Fibroblast of skin of right biceps (primary cell): ENCODE measurements around the gene LRRC3.
A peak's percentile ranks its signal among the peaks of the same experiment; 100 is the strongest.
"Not testable (repeated sequence)": the region's sequence is repeated elsewhere in the genome, so short reads cannot be mapped to it uniquely, and the experiment has no call there.

ENCODE experiments used
- DNase-seq: peaks from one replicate; pipeline ENCODE4 v3.0.0-alpha.2; 2013

LRRC3 gene

GRCh38 chr21:44498280-44499210 lies 43.2 kb downstream of the LRRC3 start:
- DNase-seq, result no peak

DNA sequence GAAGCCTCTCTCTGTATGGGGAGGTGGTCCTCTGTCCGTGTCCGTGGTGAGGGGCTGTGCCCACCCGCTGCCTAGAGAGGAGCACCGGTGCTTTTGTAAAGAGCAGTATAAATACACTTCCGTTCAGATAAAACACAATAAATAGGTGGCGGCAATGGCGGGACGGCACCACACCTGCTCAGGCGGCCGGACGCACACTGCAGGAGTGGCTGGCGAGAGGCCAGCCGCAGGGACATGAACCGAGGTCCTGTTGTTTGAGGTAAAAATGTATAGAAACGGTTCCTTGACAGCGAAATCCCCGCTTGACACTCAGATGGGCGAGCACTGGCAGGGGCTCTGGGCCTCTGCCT lies 43.9 kb downstream of the LRRC3 start:
- no peak for DNase-seq

- no peak for DNase-seq
Observed at GRCh38 chr21:44499631-44500030, 44.3 kb downstream of the LRRC3 start.

- DNase-seq, result no peak
Observed at GRCh38 chr21:44500111-44500510, 44.8 kb downstream of the LRRC3 start.

GRCh38 chr21:44502171-44502958 lies 47.1 kb downstream of the LRRC3 start:
- DNase-seq, result no peak

DNA sequence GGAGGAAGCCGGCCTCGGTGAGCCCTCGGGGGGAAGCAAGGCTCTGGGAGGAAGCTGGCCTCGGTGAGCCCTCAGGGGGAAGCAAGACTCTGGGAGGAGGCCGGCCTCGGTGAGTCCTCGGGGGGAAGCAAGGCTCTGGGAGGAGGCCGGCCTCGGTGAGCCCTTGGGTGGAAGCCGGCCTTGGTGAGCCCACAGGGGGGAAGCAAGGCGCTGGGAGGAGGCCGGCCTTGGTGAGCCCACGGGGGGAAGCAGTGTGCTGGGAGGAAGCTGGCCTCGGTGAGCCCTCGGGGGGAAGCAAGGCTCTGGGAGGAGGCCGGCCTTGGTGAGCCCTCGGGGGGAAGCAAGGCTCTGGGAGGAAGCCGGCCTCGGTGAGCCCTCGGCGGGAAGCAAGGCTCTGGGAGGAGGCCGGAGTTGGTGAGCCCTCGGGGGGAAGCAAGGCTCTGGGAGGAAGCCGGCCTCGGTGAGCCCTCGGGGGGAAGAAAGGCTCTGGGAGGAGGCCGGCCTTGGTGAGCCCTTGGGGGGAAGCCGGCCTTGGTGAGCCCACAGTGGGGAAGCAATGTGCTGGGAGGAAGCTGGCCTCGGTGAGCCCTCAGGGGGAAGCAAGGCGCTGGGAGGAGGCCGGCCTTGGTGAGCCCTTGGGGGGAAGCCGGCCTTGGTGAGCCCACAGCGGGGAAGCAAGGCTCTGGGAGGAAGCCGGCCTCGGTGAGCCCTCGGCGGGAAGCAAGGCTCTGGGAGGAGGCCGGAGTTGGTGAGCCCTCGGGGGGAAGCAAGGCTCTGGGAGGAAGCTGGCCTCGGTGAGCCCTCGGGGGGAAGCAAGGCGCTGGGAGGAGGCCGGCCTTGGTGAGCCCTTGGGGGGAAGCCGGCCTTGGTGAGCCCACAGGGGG lies 47.9 kb downstream of the LRRC3 start:
- not testable (repeated sequence) for DNase-seq

DNA sequence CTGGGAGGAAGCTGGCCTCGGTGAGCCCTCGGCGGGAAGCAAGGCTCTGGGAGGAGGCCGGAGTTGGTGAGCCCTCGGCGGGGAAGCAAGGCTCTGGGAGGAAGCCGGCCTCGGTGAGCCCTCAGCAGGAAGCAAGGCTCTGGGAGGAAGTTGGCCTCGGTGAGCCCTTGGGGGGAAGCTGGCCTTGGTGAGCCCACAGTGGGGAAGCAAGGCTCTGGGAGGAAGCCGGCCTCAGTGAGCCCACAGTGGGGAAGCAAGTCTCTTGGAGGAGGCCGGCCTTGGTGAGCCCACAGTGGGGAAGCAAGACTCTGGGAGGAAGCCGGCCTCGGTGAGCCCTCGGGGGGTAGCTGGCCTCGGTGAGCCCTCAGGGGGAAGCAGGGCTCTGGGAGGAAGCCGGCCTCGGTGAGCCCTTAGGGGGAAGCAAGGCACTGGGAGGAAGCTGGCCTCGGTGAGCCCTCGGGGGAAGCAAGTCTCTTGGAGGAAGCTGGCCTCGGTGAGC lies 48.6 kb downstream of the LRRC3 start:
- DNase-seq, result no peak

DNA sequence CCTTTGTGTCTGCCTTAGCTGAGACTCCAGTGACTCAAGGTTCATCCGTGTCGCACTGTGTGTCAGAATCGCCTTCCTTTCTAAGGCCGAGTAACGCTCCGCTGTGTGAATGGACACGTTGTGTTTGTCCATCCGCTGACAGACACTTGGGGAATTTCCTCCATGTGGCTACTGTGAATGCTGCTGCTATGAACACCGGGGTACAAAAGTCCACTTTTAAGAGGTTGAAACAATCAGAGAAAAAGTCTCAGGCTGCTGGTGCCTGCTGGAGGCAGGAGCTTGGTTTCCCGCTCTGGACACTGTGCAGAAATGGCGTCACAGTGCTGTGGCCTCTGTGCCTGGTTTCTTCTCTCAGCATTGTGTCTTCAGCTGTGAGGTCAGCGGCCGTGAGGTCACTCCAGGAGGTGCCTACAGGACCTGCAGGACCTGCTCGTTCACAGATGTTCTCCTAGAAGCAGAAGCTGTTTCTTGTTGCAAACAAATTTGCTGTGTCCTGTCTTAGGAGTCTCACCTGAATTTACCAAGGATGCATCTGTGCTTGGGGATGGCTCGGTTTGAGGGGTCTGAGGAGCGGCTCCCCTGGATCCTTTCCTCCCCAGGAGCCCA lies 50.5 kb downstream of the LRRC3 start:
- DNase-seq, result no peak

- DNase-seq, result no peak
Observed at GRCh38 chr21:44506279-44507255, 51.3 kb downstream of the LRRC3 start.

GRCh38 chr21:44507673-44508425 lies 52.5 kb downstream of the LRRC3 start:
- DNase-seq, result no peak

DNA sequence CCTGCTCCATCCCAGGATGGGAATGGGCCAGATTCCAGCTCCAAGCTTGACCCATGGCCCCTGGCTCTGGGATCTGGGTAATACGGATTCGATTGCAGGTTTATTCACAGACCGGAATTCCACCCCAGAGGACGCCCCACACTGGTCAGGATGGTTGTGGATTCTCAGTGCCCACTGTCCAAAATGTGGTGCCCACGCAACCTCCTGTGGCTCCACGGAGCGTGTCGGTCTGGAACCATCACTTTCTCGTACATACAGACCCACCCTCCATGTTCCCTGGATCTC lies 53.1 kb downstream of the LRRC3 start:
- no peak for DNase-seq

GRCh38 chr21:44508711-44509445 lies 53.6 kb downstream of the LRRC3 start:
- no peak for DNase-seq

DNA sequence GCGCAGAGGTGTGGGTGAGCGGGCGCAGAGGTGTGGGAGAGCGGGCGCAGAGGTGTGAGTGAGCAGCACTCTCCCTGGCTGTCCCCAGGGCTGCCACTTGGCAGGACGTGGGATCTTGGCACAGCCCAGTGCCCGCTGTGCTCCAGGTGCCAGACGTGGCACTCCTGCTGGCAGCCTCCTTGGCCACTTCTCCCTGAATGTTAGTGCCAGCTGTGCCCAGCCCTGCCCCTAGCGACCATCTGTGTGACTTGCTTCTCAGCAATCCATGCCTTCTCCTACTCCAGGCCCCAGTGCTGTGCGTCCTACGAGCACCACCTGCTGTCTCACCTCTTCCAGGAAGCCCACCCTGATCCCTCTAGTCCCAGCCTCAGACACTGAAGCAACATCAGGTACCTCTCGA lies 54.2 kb downstream of the LRRC3 start:
- DNase-seq, result no peak

- no peak for DNase-seq
Observed at GRCh38 chr21:44510109-44510507, 54.8 kb downstream of the LRRC3 start.

- DNase-seq, result peak; percentile 29
Observed at GRCh38 chr21:44510508-44511218, 55.4 kb downstream of the LRRC3 start.

GRCh38 chr21:44511219-44511937 lies 56.1 kb downstream of the LRRC3 start:
- DNase-seq, result no peak
